SU-DHL-6 (cell line): ENCODE data around the gene CBFA2T3.

Source experiments
- H2AFZ ChIP-seq: fragments of 200-600 bp; sonication (generic); 2 replicates; pipeline ENCODE4 v1.6.1; 2014; ENCODE audit warnings: low read depth, mild to moderate bottlenecking, moderate library complexity, mixed read lengths, antibody characterized with exemption, low read length; ENCODE audit not compliant: severe bottlenecking
- H3F3A ChIP-seq: fragments of 200-600 bp; shearing (Covaris generic); 2 replicates; pipeline ENCODE4 v1.6.0; 2016; ENCODE audit warnings: antibody characterized with exemption, mild to moderate bottlenecking; ENCODE audit not compliant: insufficient read depth
- H3K27ac ChIP-seq: fragments of 200-600 bp; sonication (generic); 2 replicates; pipeline ENCODE4 v1.5.1; 2016; ENCODE audit warnings: low read depth, mild to moderate bottlenecking, low read length, moderate library complexity, mixed read lengths
- H3K27me3 ChIP-seq: fragments of 200-600 bp; sonication (generic), shearing (Covaris generic); 2 replicates; pipeline ENCODE4 v1.6.0; 2014; ENCODE audit warnings: mild to moderate bottlenecking, low read length
- H3K36me3 ChIP-seq: fragments of 200-600 bp; sonication (generic); 2 replicates; pipeline ENCODE4 v1.6.1; 2014; ENCODE audit warnings: mild to moderate bottlenecking, low read length, mixed read lengths
- H3K4me2 ChIP-seq: fragments of 300-600, 200-600 bp; shearing (Covaris generic), sonication (generic); 2 replicates; pipeline ENCODE4 v1.6.0; 2014; ENCODE audit warnings: low read length, low read depth, mild to moderate bottlenecking; ENCODE audit not compliant: poor library complexity, severe bottlenecking
- H3K4me3 ChIP-seq: fragments of 200-600 bp; sonication (generic); 2 replicates; pipeline ENCODE4 v1.5.1; 2014; ENCODE audit warnings: antibody characterized with exemption, low read length, mild to moderate bottlenecking, mixed read lengths; ENCODE audit not compliant: insufficient read depth, poor library complexity, severe bottlenecking
- H3K79me2 ChIP-seq: fragments of 200-600 bp; sonication (generic); 2 replicates; pipeline ENCODE4 v1.6.1; 2014; ENCODE audit warnings: mild to moderate bottlenecking, low read length, moderate library complexity; ENCODE audit not compliant: insufficient read depth
- H3K9ac ChIP-seq: fragments of 200-600 bp; sonication (generic); 2 replicates; pipeline ENCODE4 v1.7.0; 2014; ENCODE audit warnings: mild to moderate bottlenecking, low read length
- H3K9me2 ChIP-seq: fragments of 200-600 bp; sonication (generic); replicated peaks from 2 replicates; pipeline ENCODE4 v1.6.1; 2014; ENCODE audit warnings: low read length; ENCODE audit not compliant: insufficient read depth
- H3K9me3 ChIP-seq: fragments of 200-600 bp; sonication (generic); 2 replicates; pipeline ENCODE4 v1.6.1; 2014; ENCODE audit warnings: low read length, mixed read lengths; ENCODE audit not compliant: insufficient read depth
- H4K20me1 ChIP-seq: fragments of 200-600 bp; sonication (generic); 2 replicates; pipeline ENCODE4 v1.6.1; 2014; ENCODE audit warnings: low read depth, mild to moderate bottlenecking, antibody characterized with exemption, low read length, moderate library complexity, mixed read lengths
- CTCF ChIP-seq: fragments of 200-600 bp; sonication (generic); IDR thresholded peaks from one replicate; pipeline ENCODE4 v1.5.1; 2017; ENCODE audit warnings: antibody characterized with exemption, mild to moderate bottlenecking, low read length, moderate library complexity; ENCODE audit not compliant: insufficient read depth, poor library complexity, severe bottlenecking
- EZH2phosphoT487 ChIP-seq: fragments of 200-600 bp; sonication (generic), shearing (Covaris generic); conservative IDR thresholded peaks from 2 replicates; pipeline ENCODE4 v1.6.1; 2018; ENCODE audit warnings: mild to moderate bottlenecking, antibody characterized with exemption, low read length, moderate library complexity, mixed read lengths

CBFA2T3 gene

GRCh38 chr16:88903267-88903666 lies 73.7 kb downstream of the CBFA2T3 start:
- TF ChIP-seq EZH2phosphoT487 (no peak), CTCF (no peak)
- Histone ChIP-seq H3K4me2 (no peak overlapping the region), H4K20me1 (peaks cover 4% of the 10 kb centered on the region; the same call in 1 of the 2 replicates), H3K9me2 (no peaks in the 10 kb centered on the region), H3K27me3 (no peaks in the 10 kb centered on the region), H3F3A (no peaks in the 10 kb centered on the region), H3K9me3 (no peaks in the 10 kb centered on the region), H3K9ac (no peak overlapping the region), H3K4me3 (no peak overlapping the region), H3K27ac (no peak overlapping the region), H3K79me2 (peaks cover 63% of the 10 kb centered on the region), H2AFZ (no peak overlapping the region), H3K36me3 (no peaks in the 10 kb centered on the region)

- Histone ChIP-seq H3K9ac (no peak overlapping the region), H4K20me1 (peaks cover 4% of the 10 kb centered on the region; the same call in 1 of the 2 replicates), H3K9me2 (no peaks in the 10 kb centered on the region), H3F3A (no peaks in the 10 kb centered on the region), H3K36me3 (no peaks in the 10 kb centered on the region), H2AFZ (no peak overlapping the region), H3K79me2 (peaks cover 58% of the 10 kb centered on the region), H3K4me3 (no peak overlapping the region), H3K9me3 (no peaks in the 10 kb centered on the region), H3K27ac (no peak overlapping the region), H3K4me2 (no peak overlapping the region), H3K27me3 (no peaks in the 10 kb centered on the region)
- no peak for TF ChIP-seq EZH2phosphoT487
- no peak for TF ChIP-seq CTCF
Measured at GRCh38 chr16:88902744-88903143, 74.3 kb downstream of the CBFA2T3 start.

- TF ChIP-seq EZH2phosphoT487 (no peak), CTCF (no peak)
- H2AFZ ChIP-seq: no peak overlapping the region
- peaks cover 48% of the 10 kb centered on the region for H3K79me2 ChIP-seq
- H3K9me2 ChIP-seq: no peaks in the 10 kb centered on the region
- H3F3A ChIP-seq: no peaks in the 10 kb centered on the region
- H3K4me2 ChIP-seq: no peak overlapping the region
- H3K27me3 ChIP-seq: no peaks in the 10 kb centered on the region
- peaks cover 4% of the 10 kb centered on the region; the same call in 1 of the 2 replicates for H4K20me1 ChIP-seq
- H3K27ac ChIP-seq: no peak overlapping the region
- H3K9ac ChIP-seq: no peak overlapping the region
- H3K36me3 ChIP-seq: no peaks in the 10 kb centered on the region
- H3K9me3 ChIP-seq: no peaks in the 10 kb centered on the region
- no peak overlapping the region for H3K4me3 ChIP-seq
Measured at GRCh38 chr16:88901718-88902337, 75.2 kb downstream of the CBFA2T3 start.
